OCI-LY7 (cell line): ENCODE results near the gene ENHO. TPM values are rescaled to one million over a fixed set of nuclear protein-coding genes. Genes with fewer than 3 reads are reported as not detected.

Source experiments
- BruUV-seq: library from RNA; stranded (reverse); fragments of 400-500 nt; replicated peaks from 2 replicates; lab custom pipeline; 2021; lab: Mats Ljungman, UMichigan
- CTCF ChIA-PET: fragments of 300-600 bp; sonication (Branson Sonifier 250); formaldehyde crosslinking; loops from one replicate; lab custom pipeline; 2022; ENCODE audit warnings: antibody characterized with exemption; ENCODE audit not compliant: unreplicated experiment; lab: Charles Lee
- POLR2A ChIA-PET: fragments of 300-600 bp; sonication (Branson Sonifier 250); formaldehyde crosslinking; loops from one replicate; lab custom pipeline; 2022; ENCODE audit warnings: antibody characterized with exemption; lab: Charles Lee
- DNase-seq: peaks from one replicate; pipeline ENCODE4 v3.0.0-alpha.2; 2015; ENCODE audit warnings: low spot score
- H2AFZ ChIP-seq: fragments of 200-600 bp; sonication (generic), shearing (Covaris generic); 2 replicates; pipeline ENCODE4 v1.6.1; 2014; ENCODE audit warnings: mild to moderate bottlenecking, antibody characterized with exemption, low read length, moderate library complexity
- H3K27ac ChIP-seq: fragments of 200-600 bp; sonication (generic); 2 replicates; pipeline ENCODE4 v1.5.1; 2014; ENCODE audit warnings: mixed run types, low read depth, mild to moderate bottlenecking, moderate library complexity, low read length, inconsistent platforms; ENCODE audit not compliant: poor library complexity, severe bottlenecking
- H3K36me3 ChIP-seq: fragments of 200-600 bp; sonication (generic); 2 replicates; pipeline ENCODE4 v1.6.1; 2014; ENCODE audit warnings: mild to moderate bottlenecking, antibody characterized with exemption, low read length, moderate library complexity, mixed read lengths; ENCODE audit not compliant: insufficient read depth
- H3K4me1 ChIP-seq: fragments of 200-600 bp; sonication (generic); 2 replicates; pipeline ENCODE4 v1.5.1; 2014; ENCODE audit warnings: mild to moderate bottlenecking, low read length; ENCODE audit not compliant: insufficient read depth, poor library complexity, severe bottlenecking
- H3K4me2 ChIP-seq: fragments of 200-600 bp; sonication (generic); 2 replicates; pipeline ENCODE4 v1.6.1; 2014; ENCODE audit warnings: mild to moderate bottlenecking, low read length
- H3K4me3 ChIP-seq: fragments of 200-600 bp; sonication (generic); 2 replicates; pipeline ENCODE4 v1.5.1; 2014; ENCODE audit warnings: mild to moderate bottlenecking, low read depth, low read length; ENCODE audit not compliant: poor library complexity, severe bottlenecking
- H3K79me2 ChIP-seq: fragments of 200-600 bp; sonication (generic); 2 replicates; pipeline ENCODE4 v1.6.1; 2016; ENCODE audit warnings: low read depth, mild to moderate bottlenecking, low read length, moderate library complexity, mixed read lengths; ENCODE audit not compliant: insufficient read depth
- H3K9me2 ChIP-seq: fragments of 200-600 bp; sonication (generic); 2 replicates; pipeline ENCODE4 v1.6.1; 2016; ENCODE audit warnings: mild to moderate bottlenecking, low read length, mixed read lengths; ENCODE audit not compliant: insufficient read depth
- H3K9me3 ChIP-seq: fragments of 200-600 bp; sonication (generic); 2 replicates; pipeline ENCODE4 v1.6.1; 2014; ENCODE audit warnings: mild to moderate bottlenecking, mixed run types, low read length, mixed read lengths
- H4K20me1 ChIP-seq: fragments of 200-600 bp; sonication (generic); 2 replicates; pipeline ENCODE4 v1.6.1; 2014; ENCODE audit warnings: mild to moderate bottlenecking, antibody characterized with exemption, low read length, moderate library complexity, mixed read lengths; ENCODE audit not compliant: insufficient read depth
- CTCF ChIP-seq: fragments of 200-600 bp; sonication (generic); conservative IDR thresholded peaks from 2 replicates; pipeline ENCODE4 v1.5.1; 2014; ENCODE audit warnings: mild to moderate bottlenecking, antibody characterized with exemption, low read length, moderate library complexity, mixed read lengths
- EZH2phosphoT487 ChIP-seq: fragments of 200-600 bp; sonication (generic); IDR thresholded peaks from 2 replicates; pipeline ENCODE4 v1.6.1; 2018; ENCODE audit warnings: low read depth, borderline replicate concordance, mild to moderate bottlenecking, mixed run types, antibody characterized with exemption, low read length, moderate library complexity, mixed read lengths
- intact Hi-C: fragments of 100-400 bp; cut with micrococcal nuclease; formaldehyde crosslinking; loops from one replicate; pipeline ENCODE4 v1.10.0; 2022; ENCODE audit not compliant: unreplicated experiment
- total RNA-seq, 2 experiments: library from RNA; depleted of rRNA in 1 of 2; stranded (reverse); fragments of >200 nt in 1 of 2; shearing (Covaris generic) in 1 of 2; gene quantifications; 2 replicates each; pipeline ENCODE4 v1.2.3, GENCODE V29; 2014 to 2022

ENHO gene
- total RNA-seq, 2 experiments from 2014 or later: 0.91 TPM; not detected in 1

- no peak overlapping the region for H2AFZ ChIP-seq
- no peaks in the 10 kb centered on the region for H3K9me2 ChIP-seq
- no peak overlapping the region for H3K4me2 ChIP-seq
- no peak overlapping the region for H3K27ac ChIP-seq
- no peaks in the 10 kb centered on the region for H3K79me2 ChIP-seq
- ChIA-PET POLR2A (no interaction called here), CTCF (no interaction called here)
- no peaks in the 10 kb centered on the region for H3K9me3 ChIP-seq
- no peaks in the 10 kb centered on the region for H3K36me3 ChIP-seq
- intact Hi-C loops: no loop called here
- no peaks in the 10 kb centered on the region for H4K20me1 ChIP-seq
- TF ChIP-seq CTCF (no peak), EZH2phosphoT487 (no peak)
- H3K4me1 ChIP-seq: no peaks in the 10 kb centered on the region
- no peak for DNase-seq
- no TSS peak for BruUV-seq
- no peak overlapping the region for H3K4me3 ChIP-seq
Observed at GRCh38 chr9:34570809-34571480, 48.2 kb upstream of the ENHO start.

GRCh38 chr9:34570376-34570775 lies 47.6 kb upstream of the ENHO start:
- DNase-seq: no peak
- no peak for TF ChIP-seq CTCF
- TF ChIP-seq EZH2phosphoT487: no peak
- Histone ChIP-seq H3K79me2 (no peaks in the 10 kb centered on the region), H3K36me3 (no peaks in the 10 kb centered on the region), H3K4me3 (no peak overlapping the region), H4K20me1 (no peaks in the 10 kb centered on the region), H3K4me1 (no peaks in the 10 kb centered on the region), H3K4me2 (no peak overlapping the region), H3K9me2 (no peaks in the 10 kb centered on the region), H2AFZ (no peak overlapping the region), H3K9me3 (no peaks in the 10 kb centered on the region), H3K27ac (no peak overlapping the region)
- ChIA-PET CTCF (no interaction called here), POLR2A (no interaction called here)
- BruUV-seq: no TSS peak
- intact Hi-C loops: no loop called here

- CTCF ChIA-PET: no interaction called here
- BruUV-seq: no TSS peak
Observed at GRCh38 chr9:34568774-34569173, 46.0 kb upstream of the ENHO start.

More at GRCh38 chr9:34568774-34569173, 46.0 kb upstream of the ENHO start:
- intact Hi-C loops: no loop called here
- Histone ChIP-seq H3K4me2 (no peak overlapping the region), H3K79me2 (no peaks in the 10 kb centered on the region), H3K4me3 (no peak overlapping the region), H3K9me3 (no peaks in the 10 kb centered on the region), H2AFZ (no peak overlapping the region), H3K4me1 (no peaks in the 10 kb centered on the region), H4K20me1 (no peaks in the 10 kb centered on the region), H3K9me2 (no peaks in the 10 kb centered on the region), H3K27ac (no peak overlapping the region), H3K36me3 (no peaks in the 10 kb centered on the region)
- DNase-seq: no peak
- POLR2A ChIA-PET: no interaction called here
- TF ChIP-seq EZH2phosphoT487 (no peak), CTCF (no peak)
